Neural cell (in vitro differentiated cells): ENCODE results near the gene RSPH1. TPM values are rescaled to one million over a fixed set of nuclear protein-coding genes. Genes with fewer than 3 reads are reported as not detected.

Experiments used
- H2AFZ ChIP-seq: fragments of 200-600, 300-800 bp; sonication (generic), shearing (Covaris generic); 2 replicates; pipeline ENCODE4 v1.6.0; 2014; ENCODE audit warnings: low read depth, mild to moderate bottlenecking, antibody characterized with exemption, low read length, moderate library complexity
- H3F3A ChIP-seq: fragments of 200-600 bp; shearing (Covaris generic); 2 replicates; pipeline ENCODE4 v1.6.1; 2016; ENCODE audit warnings: mild to moderate bottlenecking, moderate library complexity, mixed read lengths, antibody characterized with exemption, low read length; ENCODE audit not compliant: insufficient read depth, poor library complexity, severe bottlenecking
- H3K27ac ChIP-seq: fragments of 200-600, 300-800 bp; sonication (generic), shearing (Covaris generic); 2 replicates; pipeline ENCODE4 v1.5.1; 2014; ENCODE audit warnings: mild to moderate bottlenecking, low read length, moderate library complexity
- H3K27me3 ChIP-seq: fragments of 300-800, 200-600 bp; sonication (generic), shearing (Covaris generic); 2 replicates; pipeline ENCODE4 v1.6.0; 2014; ENCODE audit warnings: mild to moderate bottlenecking, low read depth, low read length, moderate library complexity; ENCODE audit not compliant: insufficient read depth
- H3K36me3 ChIP-seq: fragments of 300-800, 200-600 bp; sonication (generic), shearing (Covaris generic); 2 replicates; pipeline ENCODE4 v1.5.1; 2014; ENCODE audit warnings: mild to moderate bottlenecking, antibody characterized with exemption, low read length, moderate library complexity; ENCODE audit not compliant: insufficient read depth
- H3K4me2 ChIP-seq: fragments of 300-800, 200-600 bp; sonication (generic), shearing (Covaris generic); 2 replicates; pipeline ENCODE4 v1.6.0; 2014; ENCODE audit warnings: mild to moderate bottlenecking, low read length
- H3K4me3 ChIP-seq: fragments of 300-800, 200-600 bp; sonication (generic), shearing (Covaris generic); 2 replicates; pipeline ENCODE4 v1.5.1; 2014; ENCODE audit warnings: mild to moderate bottlenecking, low read length, moderate library complexity
- H3K79me2 ChIP-seq: fragments of 200-600 bp; shearing (Covaris generic); replicated peaks from 2 replicates; pipeline ENCODE4 v1.6.0; 2014; ENCODE audit warnings: mild to moderate bottlenecking, low read length, moderate library complexity; ENCODE audit not compliant: insufficient read depth
- H3K9ac ChIP-seq: fragments of 300-800, 200-600 bp; sonication (generic), shearing (Covaris generic); 2 replicates; pipeline ENCODE4 v1.6.1; 2016; ENCODE audit warnings: mild to moderate bottlenecking, low read length, mixed read lengths
- H3K9me2 ChIP-seq: fragments of 200-600 bp; shearing (Covaris generic); 2 replicates; pipeline ENCODE4 v1.6.1; 2016; ENCODE audit warnings: mild to moderate bottlenecking, low read length, mixed read lengths; ENCODE audit not compliant: insufficient read depth
- H3K9me3 ChIP-seq: fragments of 200-600, 300-800 bp; sonication (generic), shearing (Covaris generic); 2 replicates; pipeline ENCODE4 v1.6.1; 2016; ENCODE audit warnings: mild to moderate bottlenecking, mixed run types, low read length, moderate library complexity, mixed read lengths
- H4K20me1 ChIP-seq: fragments of 200-600 bp; shearing (Covaris generic); 2 replicates; pipeline ENCODE4 v1.6.1; 2016; ENCODE audit warnings: mild to moderate bottlenecking, mixed run types; ENCODE audit not compliant: insufficient read depth
- CTCF ChIP-seq: fragments of 450-650 bp; IDR thresholded peaks from 2 replicates; pipeline ENCODE4 v1.5.1; 2014; ENCODE audit warnings: antibody characterized with exemption, mild to moderate bottlenecking, moderate library complexity; ENCODE audit not compliant: poor library complexity, severe bottlenecking
- EP300 ChIP-seq: fragments of 450-650 bp; conservative IDR thresholded peaks from 2 replicates; pipeline ENCODE4 v1.6.1; 2014; ENCODE audit warnings: antibody characterized with exemption, mild to moderate bottlenecking, moderate library complexity; ENCODE audit not compliant: poor library complexity, severe bottlenecking
- EZH2 ChIP-seq: fragments of 200-600, 300-800 bp; shearing (Covaris generic), sonication (generic); IDR thresholded peaks from 2 replicates; pipeline ENCODE4 v1.6.1; 2014; ENCODE audit warnings: antibody characterized with exemption, low read length, borderline replicate concordance, mild to moderate bottlenecking; ENCODE audit not compliant: insufficient read depth, poor library complexity, severe bottlenecking
- MXI1 ChIP-seq: fragments of 450-650 bp; conservative IDR thresholded peaks from 2 replicates; pipeline ENCODE4 v1.6.1; 2014; ENCODE audit warnings: antibody characterized with exemption, mild to moderate bottlenecking; ENCODE audit not compliant: poor library complexity, severe bottlenecking
- POLR2AphosphoS5 ChIP-seq: IDR thresholded peaks from 2 replicates; pipeline ENCODE4 v1.6.1; 2012
- RAD21 ChIP-seq: fragments of 450-650 bp; conservative IDR thresholded peaks from 2 replicates; pipeline ENCODE4 v1.6.1; 2014; ENCODE audit warnings: antibody characterized with exemption, mild to moderate bottlenecking, moderate library complexity
- REST ChIP-seq: IDR thresholded peaks from 2 replicates; pipeline ENCODE4 v1.6.1; 2012; ENCODE audit warnings: borderline replicate concordance
- SMC3 ChIP-seq: fragments of 450-650 bp; conservative IDR thresholded peaks from 2 replicates; pipeline ENCODE4 v1.6.1; 2014; ENCODE audit warnings: antibody characterized with exemption, mild to moderate bottlenecking, moderate library complexity; ENCODE audit not compliant: poor library complexity
- TAF1 ChIP-seq: IDR thresholded peaks from 2 replicates; pipeline ENCODE4 v1.6.1; 2012; ENCODE audit warnings: low read depth
- polyA plus RNA-seq: library from polyadenylated mRNA; depleted of rRNA; stranded (reverse); fragments of >200 nt; gene quantifications from 2 replicates; pipeline ENCODE4 v1.2.3, GENCODE V29; 2014

RSPH1 gene
- polyA plus RNA-seq, 1 donor from 2014 or later, result 1.3 TPM

- TF ChIP-seq POLR2AphosphoS5 (no peak), EZH2 (no peak), SMC3 (no peak), RAD21 (no peak), REST (no peak), TAF1 (no peak), EP300 (no peak), CTCF (no peak), MXI1 (no peak)
- Histone ChIP-seq H3K9me2 (no peaks in the 10 kb centered on the region), H3K4me2 (no peak overlapping the region), H3K27ac (no peak overlapping the region), H3K9me3 (no peaks in the 10 kb centered on the region), H4K20me1 (no peaks in the 10 kb centered on the region), H3K79me2 (peaks cover 2% of the 10 kb centered on the region), H3F3A (no peaks in the 10 kb centered on the region), H3K27me3 (no peaks in the 10 kb centered on the region), H3K9ac (no peak overlapping the region), H3K36me3 (no peaks in the 10 kb centered on the region), H2AFZ (no peak overlapping the region), H3K4me3 (no peak overlapping the region)
Measured at GRCh38 chr21:42533963-42534355, 37.9 kb upstream of the RSPH1 start.

- no peaks in the 10 kb centered on the region for H4K20me1 ChIP-seq
- no peak overlapping the region for H3K4me3 ChIP-seq
- H3K9ac ChIP-seq, result no peak overlapping the region
- peaks cover 3% of the 10 kb centered on the region for H3K79me2 ChIP-seq
- no peaks in the 10 kb centered on the region for H3K9me3 ChIP-seq
- no peak for TF ChIP-seq MXI1
- TF ChIP-seq REST, result no peak
- no peak for TF ChIP-seq EZH2
- no peak for TF ChIP-seq RAD21
- TF ChIP-seq POLR2AphosphoS5, result no peak
- no peak for TF ChIP-seq EP300
- TF ChIP-seq CTCF, result no peak
- TF ChIP-seq TAF1, result no peak
- TF ChIP-seq SMC3, result no peak
- no peak overlapping the region for H3K27ac ChIP-seq
- no peak overlapping the region for H3K4me2 ChIP-seq
- H3K9me2 ChIP-seq, result no peaks in the 10 kb centered on the region
- H3F3A ChIP-seq, result no peaks in the 10 kb centered on the region
- no peak overlapping the region for H2AFZ ChIP-seq
- no peaks in the 10 kb centered on the region for H3K36me3 ChIP-seq
- no peaks in the 10 kb centered on the region for H3K27me3 ChIP-seq
Measured at GRCh38 chr21:42533306-42533962, 37.4 kb upstream of the RSPH1 start.
